ACC112 (cell line): ENCODE data around the gene MAN2A2.

Source experiments
- H2AFZ ChIP-seq: fragments of 200-600 bp; sonication (generic); one replicate; pipeline ENCODE4 v1.6.0; 2017; ENCODE audit warnings: antibody characterized with exemption, low read length; ENCODE audit not compliant: unreplicated experiment
- H3K27ac ChIP-seq: fragments of 200-600 bp; sonication (generic); 2 replicates; pipeline ENCODE4 v1.5.1; 2014; ENCODE audit warnings: low read depth, mild to moderate bottlenecking, antibody characterized with exemption, low read length, moderate library complexity
- H3K27me3 ChIP-seq: fragments of 200-600 bp; sonication (generic); 2 replicates; pipeline ENCODE4 v1.6.1; 2014; ENCODE audit warnings: mild to moderate bottlenecking, antibody characterized with exemption, low read length, moderate library complexity, mixed read lengths; ENCODE audit not compliant: insufficient read depth
- H3K36me3 ChIP-seq: fragments of 200-600 bp; sonication (generic); 2 replicates; pipeline ENCODE4 v1.6.1; 2016; ENCODE audit warnings: mild to moderate bottlenecking, antibody characterized with exemption, low read length, moderate library complexity, mixed read lengths; ENCODE audit not compliant: insufficient read depth
- H3K4me1 ChIP-seq: fragments of 200-600 bp; sonication (generic); one replicate; pipeline ENCODE4 v1.6.1; 2016; ENCODE audit warnings: low read length, mixed read lengths; ENCODE audit not compliant: insufficient read depth, unreplicated experiment, control insufficient read depth
- H3K4me3 ChIP-seq: fragments of 200-600 bp; sonication (generic); 2 replicates; pipeline ENCODE4 v1.5.1; 2014; ENCODE audit warnings: mild to moderate bottlenecking, low read depth, low read length
- H3K79me2 ChIP-seq: fragments of 200-600 bp; sonication (generic); one replicate; pipeline ENCODE4 v1.6.0; 2016; ENCODE audit warnings: low read length; ENCODE audit not compliant: control insufficient read depth, unreplicated experiment, insufficient read depth

Gene MAN2A2

GRCh38 chr15:90959028-90959595 lies 56.0 kb downstream of the MAN2A2 start:
- no peak overlapping the region for H3K27ac ChIP-seq
- H3K4me1 ChIP-seq = peaks cover 16% of the 10 kb centered on the region
- no peak overlapping the region for H2AFZ ChIP-seq
- no peak overlapping the region for H3K4me3 ChIP-seq
- H3K36me3 ChIP-seq = peaks cover 18% of the 10 kb centered on the region; the same call in 1 of the 2 replicates
- peaks cover 13% of the 10 kb centered on the region for H3K79me2 ChIP-seq
- no peaks in the 10 kb centered on the region for H3K27me3 ChIP-seq

GRCh38 chr15:90959894-90960293 lies 56.8 kb downstream of the MAN2A2 start:
- H3K79me2 ChIP-seq = peaks cover 13% of the 10 kb centered on the region
- H3K4me3 ChIP-seq = no peak overlapping the region
- no peak overlapping the region for H2AFZ ChIP-seq
- H3K4me1 ChIP-seq = peaks cover 16% of the 10 kb centered on the region
- H3K27ac ChIP-seq = no peak overlapping the region
- no peaks in the 10 kb centered on the region for H3K27me3 ChIP-seq
- H3K36me3 ChIP-seq = peaks cover 18% of the 10 kb centered on the region; the same call in 1 of the 2 replicates

GRCh38 chr15:90960298-90961091 lies 57.4 kb downstream of the MAN2A2 start:
- no peak overlapping the region for H3K27ac ChIP-seq
- H3K27me3 ChIP-seq = no peaks in the 10 kb centered on the region
- H2AFZ ChIP-seq = no peak overlapping the region
- peaks cover 18% of the 10 kb centered on the region; the same call in 1 of the 2 replicates for H3K36me3 ChIP-seq
- H3K4me1 ChIP-seq = peaks cover 16% of the 10 kb centered on the region
- H3K4me3 ChIP-seq = no peak overlapping the region
- H3K79me2 ChIP-seq = peaks cover 13% of the 10 kb centered on the region

GRCh38 chr15:90962021-90962420 lies 58.9 kb downstream of the MAN2A2 start:
- Histone ChIP-seq H3K79me2 (peaks cover 7% of the 10 kb centered on the region), H3K27ac (no peak overlapping the region), H3K4me1 (peaks cover 9% of the 10 kb centered on the region), H3K27me3 (no peaks in the 10 kb centered on the region), H3K36me3 (peaks cover 18% of the 10 kb centered on the region; the same call in 1 of the 2 replicates), H3K4me3 (no peak overlapping the region), H2AFZ (no peak overlapping the region)

GRCh38 chr15:90966262-90966661 lies 63.2 kb downstream of the MAN2A2 start:
- H3K79me2 ChIP-seq = no peaks in the 10 kb centered on the region
- H3K36me3 ChIP-seq = peaks cover 28% of the 10 kb centered on the region
- no peak overlapping the region for H3K27ac ChIP-seq
- no peak overlapping the region for H2AFZ ChIP-seq
- H3K4me3 ChIP-seq = no peak overlapping the region
- H3K4me1 ChIP-seq = no peaks in the 10 kb centered on the region
- H3K27me3 ChIP-seq = no peaks in the 10 kb centered on the region

- Histone ChIP-seq H3K27ac (no peak overlapping the region), H2AFZ (no peak overlapping the region), H3K4me1 (no peaks in the 10 kb centered on the region), H3K79me2 (no peaks in the 10 kb centered on the region), H3K4me3 (no peak overlapping the region), H3K36me3 (peaks cover 28% of the 10 kb centered on the region), H3K27me3 (no peaks in the 10 kb centered on the region)
Observed at GRCh38 chr15:90967206-90967605, 64.1 kb downstream of the MAN2A2 start.

- Histone ChIP-seq H3K27ac (no peak overlapping the region), H3K4me1 (no peaks in the 10 kb centered on the region), H3K36me3 (peaks cover 22% of the 10 kb centered on the region), H3K79me2 (no peaks in the 10 kb centered on the region), H2AFZ (no peak overlapping the region), H3K4me3 (no peak overlapping the region), H3K27me3 (no peaks in the 10 kb centered on the region)
Observed at GRCh38 chr15:90968434-90968833, 65.3 kb downstream of the MAN2A2 start.

- no peaks in the 10 kb centered on the region for H3K27me3 ChIP-seq
- peaks cover 17% of the 10 kb centered on the region for H3K36me3 ChIP-seq
- no peak overlapping the region for H2AFZ ChIP-seq
- no peak overlapping the region for H3K4me3 ChIP-seq
- no peaks in the 10 kb centered on the region for H3K4me1 ChIP-seq
- H3K27ac ChIP-seq = no peak overlapping the region
- H3K79me2 ChIP-seq = no peaks in the 10 kb centered on the region
Observed at GRCh38 chr15:90970274-90970673, 67.2 kb downstream of the MAN2A2 start.

GRCh38 chr15:90972133-90972532 lies 69.0 kb downstream of the MAN2A2 start:
- H3K4me3 ChIP-seq = no peak overlapping the region
- no peaks in the 10 kb centered on the region for H3K4me1 ChIP-seq

More at GRCh38 chr15:90972133-90972532, 69.0 kb downstream of the MAN2A2 start:
- Histone ChIP-seq H2AFZ (no peak overlapping the region), H3K79me2 (no peaks in the 10 kb centered on the region), H3K27ac (no peak overlapping the region), H3K36me3 (peaks cover 24% of the 10 kb centered on the region), H3K27me3 (no peaks in the 10 kb centered on the region)
